ENCODE results near the gene FBN2.
A peak's percentile ranks its signal among the peaks of the same experiment; 100 is the strongest.

Gene FBN2

GRCh38 chr5:128237000-128237399 is 301.0 kb downstream of the FBN2 start:
- DNase-seq: no peak

GRCh38 chr5:128236334-128236733 is 301.7 kb downstream of the FBN2 start:
- no peak for DNase-seq

- no peak for DNase-seq
Measured at GRCh38 chr5:128234928-128235641, 303.0 kb downstream of the FBN2 start.

- no peak for DNase-seq
Measured at GRCh38 chr5:128228521-128228920, 309.5 kb downstream of the FBN2 start.

GRCh38 chr5:128228008-128228407 is 310.0 kb downstream of the FBN2 start:
- no peak for DNase-seq

- DNase-seq: no peak
Measured at GRCh38 chr5:128225245-128226030, 312.6 kb downstream of the FBN2 start.

GRCh38 chr5:128224336-128224735 is 313.7 kb downstream of the FBN2 start:
- no peak for DNase-seq

GRCh38 chr5:128220841-128221240 is 317.2 kb downstream of the FBN2 start:
- DNase-seq: no peak

- DNase-seq: no peak
Measured at GRCh38 chr5:128216860-128217531, 321.0 kb downstream of the FBN2 start.

- no peak for DNase-seq
Measured at GRCh38 chr5:128216285-128216684, 321.8 kb downstream of the FBN2 start.

- DNase-seq: no peak
Measured at GRCh38 chr5:128213833-128214232, 324.2 kb downstream of the FBN2 start.

- DNase-seq: peak; percentile 25 to 47
Measured at GRCh38 chr5:128213340-128213739, 324.7 kb downstream of the FBN2 start.

- no peak for DNase-seq
Measured at GRCh38 chr5:128212191-128212806, 325.7 kb downstream of the FBN2 start.

- no peak for DNase-seq
Measured at GRCh38 chr5:128208436-128208835, 329.6 kb downstream of the FBN2 start.

All from AML-193 (cell line).